Ecto neural progenitor cell (in vitro differentiated cells): Measurements from ENCODE around the gene LHX4.

Experiments
- DNase-seq: peaks from one replicate; pipeline ENCODE4 v3.0.0-alpha.2; 2018; ENCODE audit warnings: low spot score

Gene LHX4

DNA sequence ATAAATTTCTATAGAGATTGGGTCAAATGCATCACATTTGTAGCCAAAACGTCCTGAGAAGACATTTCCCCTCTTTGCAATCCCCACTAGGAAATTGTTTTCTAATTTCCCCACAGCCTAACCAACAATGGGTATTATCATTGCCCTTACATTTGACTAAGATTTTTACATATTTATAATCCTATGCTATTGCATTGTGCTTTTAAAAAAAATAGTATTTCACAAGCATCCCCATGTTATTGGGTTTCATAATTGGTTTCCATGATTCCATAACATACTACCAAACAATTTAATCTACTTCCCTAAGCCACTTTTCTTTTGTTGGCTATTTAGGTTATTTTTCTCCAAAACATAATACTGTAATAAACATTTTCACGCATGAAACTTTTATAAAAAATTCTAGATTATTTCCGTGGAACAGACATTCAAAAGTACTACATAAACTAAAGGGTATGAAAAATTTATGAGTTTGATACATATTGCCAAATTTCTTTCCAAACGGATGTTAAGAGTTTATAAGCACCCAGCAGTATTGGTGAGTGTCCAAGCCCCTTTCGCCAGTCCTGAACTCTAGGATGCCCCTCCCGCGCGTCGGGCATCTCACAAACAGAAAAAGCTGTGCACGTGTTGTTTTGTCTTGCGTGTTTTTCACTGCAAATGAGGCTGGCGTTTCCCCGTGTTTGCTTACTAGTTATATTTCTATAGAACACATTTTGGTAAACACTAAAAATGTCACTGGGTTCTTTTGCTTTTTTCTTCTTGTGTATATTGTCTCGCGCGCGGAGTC lies 2.0 kb upstream of the LHX4 start:
- DNase-seq = no peak

- peak; percentile 71 for DNase-seq
Measured at GRCh38 chr1:180228648-180229482, 1.2 kb upstream of the LHX4 start.

- DNase-seq = no peak
Measured at GRCh38 chr1:180230416-180230790, 339 bp downstream of the LHX4 start.

DNA sequence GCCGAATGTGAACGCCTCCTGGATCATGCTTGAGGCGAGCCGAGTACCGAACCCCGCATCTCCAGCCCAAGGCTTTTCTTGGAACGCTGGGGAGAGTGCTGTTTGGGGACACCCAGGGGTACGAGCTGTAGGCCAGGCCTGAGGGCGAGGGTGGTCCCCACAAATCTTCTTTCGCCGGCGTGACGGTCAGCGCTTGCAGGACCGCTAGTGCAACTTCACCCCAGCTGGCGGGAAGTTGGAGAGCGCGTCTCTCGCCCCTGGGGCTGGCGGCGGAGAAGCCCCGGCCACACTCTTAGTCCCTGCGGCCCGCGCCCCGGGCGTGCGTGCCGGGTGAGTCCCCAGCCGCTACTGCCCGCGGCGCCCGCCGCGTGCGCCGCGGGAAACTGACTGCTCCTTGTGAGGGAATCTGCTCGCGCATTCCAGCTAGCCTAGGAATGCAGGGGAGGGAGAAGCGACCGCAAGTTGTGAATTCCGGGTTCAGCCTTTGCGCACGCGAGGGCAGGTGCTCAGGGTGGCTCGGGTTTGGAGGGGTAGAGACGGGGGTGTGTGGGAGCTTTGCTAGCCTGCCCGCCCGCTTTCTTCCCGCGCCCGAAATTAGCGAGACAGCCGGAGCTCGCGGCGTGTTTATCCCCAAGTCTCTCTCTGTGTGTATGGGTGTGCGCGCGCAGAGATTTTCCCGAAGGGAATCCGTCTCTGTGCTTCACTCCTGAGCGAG lies 884 bp downstream of the LHX4 start:
- peak; percentile 77 for DNase-seq

DNA sequence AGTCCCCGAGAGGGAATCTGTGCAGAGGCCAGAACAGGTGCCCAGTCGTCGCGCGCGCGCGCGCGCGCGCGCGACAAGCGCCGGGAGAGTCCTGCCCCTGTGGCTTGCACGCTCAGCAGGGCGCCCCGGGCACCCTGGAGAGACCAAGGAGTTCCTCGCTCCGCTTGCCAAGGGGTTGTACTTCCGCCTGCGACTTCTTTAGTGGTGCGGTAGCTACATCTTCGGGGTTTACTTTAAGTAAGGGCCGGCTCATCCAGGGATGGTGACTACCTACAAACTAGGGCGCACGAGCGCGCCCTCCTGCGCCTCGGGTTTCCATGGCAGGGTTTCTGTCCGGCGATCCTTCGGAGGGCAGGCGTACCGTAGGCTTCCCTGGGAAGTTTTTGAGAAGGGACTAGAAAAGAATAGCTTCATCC lies 1.4 kb downstream of the LHX4 start:
- DNase-seq = no peak

GRCh38 chr1:180231936-180232335 lies 1.9 kb downstream of the LHX4 start:
- DNase-seq = no peak

DNA sequence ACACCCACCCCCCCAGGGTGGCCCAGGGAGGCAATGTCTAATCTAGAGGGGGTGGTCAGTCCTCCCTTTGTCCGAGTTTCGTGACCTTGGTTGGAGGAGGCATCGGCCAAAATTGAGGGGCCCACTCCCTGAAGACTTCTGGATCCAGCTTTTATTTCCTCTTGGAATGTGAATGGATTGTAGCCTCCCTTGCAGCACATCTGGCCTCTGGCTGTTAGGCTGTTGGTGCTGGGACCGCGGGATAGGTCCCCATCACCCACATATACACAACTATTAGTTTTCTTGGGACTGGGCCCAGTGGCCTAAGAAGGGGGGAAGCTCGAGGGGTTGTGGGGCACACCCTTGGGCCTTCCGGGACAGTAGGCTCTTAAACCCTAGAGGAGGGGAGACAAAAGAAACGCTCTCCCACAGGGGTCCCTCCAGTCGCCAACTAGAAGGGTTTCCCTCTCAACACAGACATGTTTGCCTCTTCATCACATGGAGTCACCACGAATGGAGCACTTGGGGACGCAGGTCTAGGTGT lies 2.5 kb downstream of the LHX4 start:
- no peak for DNase-seq

DNA sequence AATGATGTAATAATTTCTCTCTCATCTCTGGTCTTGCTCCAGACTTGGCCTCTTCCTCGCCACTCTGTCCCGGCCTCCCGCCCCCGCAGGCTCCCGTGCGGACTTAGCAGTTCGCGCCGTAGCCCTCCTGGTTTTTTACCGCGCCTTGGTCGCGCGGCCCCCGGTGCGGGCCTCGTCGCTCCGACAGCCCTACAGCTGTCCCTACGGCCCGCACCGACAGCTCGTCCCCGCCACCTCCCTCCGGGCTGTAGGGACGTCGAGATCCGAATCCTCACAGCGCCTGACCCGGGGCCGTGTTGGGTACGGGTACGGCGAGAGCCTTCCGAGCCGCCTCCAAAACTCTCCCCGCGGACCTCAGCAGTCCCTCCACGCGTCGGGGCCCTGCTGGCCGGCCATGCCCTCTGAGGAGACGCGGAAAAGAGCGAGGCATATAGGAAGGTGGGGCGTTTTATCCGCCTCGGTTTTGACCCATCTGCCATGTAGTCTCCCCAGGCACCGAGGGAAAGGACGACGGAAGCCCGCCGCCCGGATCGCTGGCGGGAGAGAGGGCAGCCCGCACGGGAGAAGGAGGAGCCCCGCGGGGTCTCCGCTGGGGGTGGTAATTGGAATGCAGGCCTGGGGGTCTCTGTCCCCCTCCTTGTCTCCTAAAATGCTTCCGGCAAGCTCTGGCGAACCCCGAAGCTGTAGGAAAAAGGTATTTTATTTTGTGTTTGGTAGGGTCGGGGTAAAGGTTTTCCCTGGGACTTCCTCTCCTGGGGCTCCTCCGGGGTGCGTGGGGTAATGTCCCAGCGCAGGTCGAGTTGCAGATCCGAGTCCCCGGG lies 3.3 kb downstream of the LHX4 start:
- DNase-seq = no peak

DNA sequence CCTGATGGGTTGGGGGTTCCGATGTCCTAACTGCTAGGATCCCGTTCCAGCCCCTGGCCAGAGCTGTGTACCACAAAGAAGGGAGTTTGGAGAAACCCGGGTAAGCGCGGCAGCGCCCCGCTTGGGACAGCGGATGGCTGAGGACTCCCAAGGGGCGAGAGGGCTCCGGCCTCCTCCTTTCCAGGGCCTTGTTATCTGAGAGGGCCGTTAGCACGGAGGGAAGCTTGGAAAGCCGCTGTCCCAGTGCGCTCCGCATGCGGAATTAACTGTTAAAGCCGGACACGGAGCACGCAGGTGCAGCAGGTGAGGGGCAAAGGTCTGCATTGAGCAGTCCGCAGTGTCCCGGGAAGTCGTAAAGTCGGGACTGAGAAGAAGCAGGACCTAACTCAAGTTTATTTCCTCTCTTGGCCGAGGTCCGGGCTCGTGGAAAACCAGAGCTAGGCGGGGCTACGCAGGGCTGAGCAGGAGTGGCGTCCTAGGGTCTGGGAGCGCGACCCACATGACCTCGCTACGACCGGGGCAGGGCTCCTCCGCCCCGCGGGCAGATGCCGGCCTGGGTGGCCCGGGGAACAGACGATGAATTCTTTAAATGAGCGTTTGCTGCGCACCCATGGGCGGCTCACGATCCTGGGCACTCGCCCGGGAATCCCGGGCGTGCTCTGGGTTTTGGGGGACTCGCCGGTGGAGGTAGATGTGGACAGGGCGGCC lies 4.5 kb downstream of the LHX4 start:
- DNase-seq = peak; percentile 84

GRCh38 chr1:180235077-180235501 lies 5.0 kb downstream of the LHX4 start:
- DNase-seq = no peak

DNA sequence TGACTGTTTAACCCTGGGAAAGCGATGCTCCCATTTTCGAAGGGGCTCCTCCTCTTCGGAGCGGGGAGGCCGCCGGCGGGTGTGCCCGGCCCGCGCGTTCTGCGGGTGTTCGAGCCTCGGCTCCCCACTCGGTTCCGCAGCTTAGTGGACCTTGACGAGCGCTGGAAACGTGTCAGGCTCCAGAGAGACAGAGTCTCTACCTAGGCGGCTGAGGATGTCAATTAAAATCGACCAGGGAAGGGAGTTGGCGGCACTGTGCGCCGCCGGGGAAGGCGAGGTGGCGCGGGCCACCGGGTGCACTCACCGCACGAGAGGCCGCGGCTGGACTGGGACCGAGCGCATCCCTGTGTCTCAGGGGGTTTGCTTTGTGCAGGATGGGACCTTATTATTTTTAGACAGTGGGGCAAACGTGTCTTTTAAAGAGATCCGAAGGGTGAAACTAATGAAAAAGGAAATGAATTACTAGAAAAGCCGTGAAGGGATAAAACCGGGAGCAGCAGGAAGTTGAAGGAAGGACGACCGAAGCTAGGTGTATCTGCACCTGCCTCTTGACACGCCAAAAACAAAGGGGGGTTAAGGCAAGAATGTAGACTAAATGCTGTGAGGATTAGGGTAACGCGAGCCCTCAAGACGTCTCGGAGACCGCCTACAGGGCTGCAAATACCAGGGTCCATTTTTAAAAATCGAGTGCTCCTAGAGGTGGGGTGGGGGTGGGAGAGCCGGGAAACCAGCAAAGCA lies 5.6 kb downstream of the LHX4 start:
- no peak for DNase-seq

DNA sequence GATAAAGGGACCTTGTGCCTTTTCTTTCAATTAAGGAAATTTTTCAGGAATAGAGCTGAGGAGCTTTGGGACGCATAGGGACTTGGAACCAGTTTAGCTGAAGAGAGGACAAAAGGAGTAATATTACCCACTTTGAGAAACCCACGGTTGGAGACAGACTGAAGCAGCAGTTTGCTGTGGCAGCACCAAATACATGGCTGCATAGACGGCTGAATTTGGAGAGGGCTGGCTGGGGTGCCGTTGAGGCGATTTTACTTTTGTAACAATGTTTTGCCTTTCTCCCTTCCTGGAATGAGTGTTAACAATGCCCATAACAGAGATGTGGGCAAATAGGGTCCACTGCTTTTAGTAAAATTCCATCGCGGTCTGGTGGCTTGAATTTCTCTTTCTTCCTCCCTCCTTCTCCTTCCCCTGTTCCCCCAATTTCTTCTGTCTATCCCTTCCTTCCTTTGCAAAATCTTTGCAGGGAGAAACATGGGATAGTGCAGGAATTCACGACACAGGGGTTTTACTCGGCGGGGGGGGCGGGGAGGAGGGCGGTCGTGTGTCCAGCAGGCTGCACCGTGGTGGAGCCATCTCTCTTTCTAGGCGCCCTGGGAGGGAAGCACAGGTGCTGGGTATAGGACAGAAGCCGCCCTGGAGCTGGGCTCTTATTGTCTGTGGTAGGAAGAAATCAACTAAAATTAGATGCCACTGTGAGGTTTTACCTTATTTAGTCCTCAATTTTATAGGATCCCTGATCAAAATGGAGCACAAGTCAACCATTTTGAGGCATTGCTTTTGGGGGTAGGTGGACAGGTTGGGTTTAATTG lies 6.8 kb downstream of the LHX4 start:
- no peak for DNase-seq

DNA sequence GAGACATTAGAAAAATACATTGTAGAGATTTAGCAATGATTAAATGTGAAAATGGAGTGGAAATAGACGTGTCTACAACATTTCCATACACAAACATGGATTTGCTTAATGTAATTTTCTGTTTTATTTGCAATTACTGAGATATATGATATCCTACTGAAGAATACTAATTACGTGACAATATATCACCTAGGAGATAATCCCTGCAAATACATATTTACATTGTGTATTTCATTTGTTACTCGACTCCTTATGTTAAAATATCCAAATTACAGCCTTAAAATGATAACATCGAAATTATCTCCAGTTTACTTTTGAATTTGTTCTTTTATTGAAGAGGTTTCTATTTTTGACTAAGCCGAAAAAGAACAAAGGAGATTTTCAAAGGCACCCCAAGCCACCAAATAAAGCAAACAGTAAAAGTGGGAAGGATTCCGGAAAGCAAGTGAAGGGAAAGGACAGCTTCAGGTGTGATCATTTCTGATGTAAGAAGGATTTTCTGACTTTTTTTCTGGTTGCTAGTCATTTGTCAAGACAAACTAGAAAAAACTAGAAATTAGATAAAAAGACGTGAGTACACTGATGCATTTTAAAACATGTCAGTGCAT lies 7.9 kb downstream of the LHX4 start:
- DNase-seq = no peak

- no peak for DNase-seq
Measured at GRCh38 chr1:180238675-180239074, 8.6 kb downstream of the LHX4 start.

DNA sequence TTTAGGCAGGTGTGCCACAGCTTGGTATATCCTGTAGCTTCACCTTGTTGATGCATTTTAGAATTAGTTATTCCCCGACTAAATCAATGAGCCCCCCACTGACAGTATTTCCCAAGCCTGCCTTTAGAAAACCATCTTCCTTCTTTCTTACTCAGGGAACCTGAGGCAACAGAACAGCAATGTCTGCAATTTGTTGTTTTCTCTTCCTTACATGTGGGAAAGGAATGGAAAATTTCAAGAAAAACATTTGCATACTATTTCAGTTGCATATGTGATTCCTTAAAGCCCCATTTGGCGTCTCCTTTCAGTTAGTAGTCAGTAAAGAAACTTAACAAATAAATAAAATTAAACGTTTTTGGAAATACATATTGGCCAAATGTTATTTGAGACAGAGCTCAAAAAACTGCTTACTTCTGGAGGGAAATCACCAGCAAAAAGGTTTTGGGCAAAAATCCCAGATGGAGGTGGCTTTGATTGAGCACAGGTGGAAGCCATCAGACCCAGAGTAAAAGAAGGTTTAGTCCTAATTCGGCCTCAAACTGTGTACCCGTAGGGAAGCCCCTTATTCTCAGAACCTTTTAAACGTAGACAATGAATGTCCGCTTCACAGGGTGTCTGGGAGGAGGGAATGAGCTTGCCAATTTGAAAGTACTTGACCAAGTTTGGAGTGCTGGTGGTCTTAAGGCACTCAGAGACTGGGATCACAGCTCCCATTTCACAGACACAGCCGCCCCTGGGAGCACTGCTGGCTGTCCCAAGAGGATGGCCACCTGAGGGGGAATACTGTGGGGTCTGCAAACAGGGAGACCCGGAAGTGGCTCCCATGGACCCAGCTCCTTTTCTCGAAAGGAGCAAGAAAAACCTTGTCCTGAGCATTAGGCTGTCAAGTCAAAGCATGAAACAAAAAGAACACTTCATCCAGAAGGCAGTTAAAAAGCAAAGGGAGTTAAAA lies 9.4 kb downstream of the LHX4 start:
- DNase-seq = no peak

DNA sequence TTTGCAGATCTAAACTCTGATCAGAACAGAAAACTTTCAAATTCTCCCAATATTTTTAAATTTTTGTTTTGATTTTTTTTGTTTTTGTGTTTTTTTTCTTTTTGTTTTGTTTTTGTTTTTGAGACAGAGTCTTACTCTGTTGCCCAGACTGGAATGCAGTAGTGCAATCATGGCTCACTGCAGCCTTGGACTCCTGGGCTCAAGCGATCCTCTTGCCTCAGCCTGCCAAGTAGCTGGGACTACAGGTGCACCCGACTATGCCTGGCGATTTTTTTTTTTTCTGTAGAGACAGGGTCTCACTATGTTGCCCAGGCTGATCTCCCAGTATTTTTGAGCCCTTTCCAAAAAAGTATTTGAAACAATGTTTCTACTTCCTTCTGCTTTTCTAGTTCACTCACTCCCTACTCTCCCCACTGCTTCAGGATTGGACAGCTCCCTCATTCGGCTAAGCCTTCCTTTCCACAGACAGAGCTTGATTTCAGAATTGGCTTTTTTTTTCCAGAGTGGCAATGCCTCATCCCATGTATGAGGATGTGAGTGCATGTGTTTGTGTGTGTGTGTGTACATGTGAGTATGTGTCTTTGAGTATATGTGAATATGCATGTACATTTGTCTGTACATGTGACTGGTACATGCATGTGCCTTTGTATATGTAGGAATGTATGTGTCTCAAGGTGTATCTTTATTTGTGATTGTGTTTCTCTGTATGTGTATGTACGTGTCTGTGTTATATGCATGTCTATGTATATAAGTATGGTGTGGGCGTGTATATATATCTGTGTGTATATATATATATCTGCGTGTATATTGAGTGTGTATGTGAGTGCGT lies 11.9 kb downstream of the LHX4 start:
- no peak for DNase-seq
